Hematopoietic multipotent progenitor cell treated with erythropoietin and hydrocortisone succinate and interleukin-3 and kit ligand, for 4 days (in vitro differentiated cells): Measurements from ENCODE around the gene RSRC1.
"Not testable (repeated sequence)": the region's sequence is repeated elsewhere in the genome, so short reads cannot be mapped to it uniquely, and the experiment has no call there.

Experiments used
- DNase-seq: peaks from one replicate; pipeline ENCODE4 v3.0.0-alpha.2; 2015

RSRC1 gene

DNA sequence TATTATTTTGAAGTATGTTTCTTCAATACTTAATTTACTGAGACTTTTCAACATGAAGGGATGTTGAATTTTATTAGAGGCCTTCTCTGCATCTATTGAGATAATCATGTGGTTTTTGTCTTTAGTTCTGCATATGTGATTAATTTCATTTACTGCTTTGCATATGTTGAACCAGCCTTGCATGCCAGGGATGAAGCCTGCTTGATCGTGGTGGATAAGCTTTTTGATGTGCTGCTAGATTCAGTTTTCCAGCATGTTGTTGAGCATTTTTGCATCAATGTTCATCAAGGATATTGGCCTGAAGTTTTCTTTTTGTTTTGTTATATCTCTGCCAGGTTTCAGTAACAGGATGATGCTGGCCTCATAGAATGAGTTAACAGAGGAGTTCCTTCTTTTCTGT is 134.4 kb downstream of the RSRC1 start:
- DNase-seq: no peak

DNA sequence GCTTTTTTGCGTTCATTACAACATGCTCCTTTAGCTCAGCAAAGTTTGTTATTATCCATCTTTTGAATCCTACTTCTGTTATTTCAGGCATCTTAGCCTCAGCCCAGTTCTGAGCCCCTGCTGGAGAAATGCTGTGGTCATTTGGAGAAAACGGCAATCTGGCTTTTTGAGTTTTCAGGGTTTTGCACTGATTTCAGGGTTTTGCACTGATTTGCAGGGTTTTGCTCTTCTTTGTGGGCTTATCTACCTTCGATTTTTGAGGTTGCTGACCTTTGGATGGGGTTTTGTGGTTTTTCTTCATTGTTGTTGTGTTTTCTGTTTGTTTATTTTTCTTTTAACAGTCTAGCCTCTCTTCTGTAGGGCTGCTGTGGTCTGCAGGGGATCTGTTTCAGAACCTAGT is 137.4 kb downstream of the RSRC1 start:
- DNase-seq: no peak

DNA sequence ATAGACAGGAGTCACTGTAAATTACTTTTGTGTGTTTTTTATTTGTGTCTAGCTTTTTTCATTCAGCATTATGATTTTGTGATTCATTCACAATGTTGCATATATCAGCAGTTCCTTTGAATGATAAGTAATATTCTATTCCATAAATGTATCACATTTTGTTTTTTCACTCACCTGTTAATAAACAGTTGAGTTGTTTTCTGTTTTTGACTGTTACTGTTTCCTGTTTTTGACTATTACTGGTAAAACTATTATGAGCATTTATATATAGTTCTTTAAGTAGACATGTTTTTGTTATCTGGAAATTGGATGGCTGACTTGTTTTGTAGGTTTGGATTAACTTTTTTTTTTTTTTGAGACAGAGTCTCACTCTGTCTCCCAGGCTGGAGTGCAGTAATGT is 138.4 kb downstream of the RSRC1 start:
- DNase-seq: no peak

DNA sequence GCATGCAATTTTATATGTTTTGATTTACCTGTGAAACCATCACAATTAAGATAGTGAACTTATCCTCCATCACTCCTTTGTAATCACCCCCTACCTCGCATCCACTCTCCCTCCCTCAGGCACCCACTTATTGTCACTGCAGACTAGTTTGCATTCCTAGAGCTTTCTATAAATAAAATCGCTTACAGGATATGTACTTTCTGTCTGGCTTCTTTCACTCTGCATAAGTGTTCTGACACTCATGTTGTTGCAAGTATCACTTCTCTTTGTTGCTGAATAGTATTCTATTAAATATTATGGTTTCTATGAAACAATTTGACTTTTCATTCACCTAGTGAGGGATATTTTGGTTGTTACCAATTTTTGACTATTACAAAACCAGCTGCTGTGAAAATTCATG is 139.3 kb downstream of the RSRC1 start:
- no peak for DNase-seq

DNA sequence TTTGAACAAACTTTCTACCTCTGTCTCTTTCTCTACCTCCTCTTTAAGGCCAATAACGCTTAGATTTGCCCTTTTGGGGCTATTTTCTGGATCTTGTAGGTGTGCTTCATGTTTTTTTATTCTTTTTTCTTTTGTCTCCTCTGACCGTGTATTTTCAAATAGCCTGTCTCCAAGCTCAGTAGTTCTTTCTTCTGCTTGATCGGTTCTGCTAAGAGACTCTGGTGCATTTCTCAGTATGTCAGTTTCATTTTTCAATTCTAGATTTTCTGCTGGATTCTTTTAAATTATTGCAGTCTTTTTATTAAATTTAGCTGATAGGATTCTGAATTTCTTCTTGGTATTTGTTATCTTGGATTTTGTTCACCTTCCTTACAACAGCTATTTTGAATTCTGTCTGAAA is 148.7 kb downstream of the RSRC1 start:
- no peak for DNase-seq

DNA sequence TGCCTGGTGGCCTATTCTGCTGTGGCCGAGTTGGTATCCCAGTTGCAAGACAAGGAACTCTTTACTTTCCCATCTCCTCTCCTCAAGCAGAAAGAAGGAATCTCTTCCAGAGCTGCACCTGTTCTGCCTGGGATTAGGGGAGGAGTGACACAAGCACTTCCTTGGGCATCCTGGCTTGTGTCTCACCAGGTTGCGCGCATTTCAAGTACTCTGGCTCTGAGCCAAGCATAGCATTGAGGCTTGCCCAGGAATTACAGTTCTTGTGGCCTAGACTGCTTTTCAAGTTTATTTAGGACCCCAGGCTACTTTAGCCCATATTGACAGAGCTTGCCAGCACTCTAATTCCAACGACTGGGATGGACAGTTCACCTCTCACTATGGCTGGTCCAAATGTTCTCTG is 150.5 kb downstream of the RSRC1 start:
- DNase-seq: no peak

DNA sequence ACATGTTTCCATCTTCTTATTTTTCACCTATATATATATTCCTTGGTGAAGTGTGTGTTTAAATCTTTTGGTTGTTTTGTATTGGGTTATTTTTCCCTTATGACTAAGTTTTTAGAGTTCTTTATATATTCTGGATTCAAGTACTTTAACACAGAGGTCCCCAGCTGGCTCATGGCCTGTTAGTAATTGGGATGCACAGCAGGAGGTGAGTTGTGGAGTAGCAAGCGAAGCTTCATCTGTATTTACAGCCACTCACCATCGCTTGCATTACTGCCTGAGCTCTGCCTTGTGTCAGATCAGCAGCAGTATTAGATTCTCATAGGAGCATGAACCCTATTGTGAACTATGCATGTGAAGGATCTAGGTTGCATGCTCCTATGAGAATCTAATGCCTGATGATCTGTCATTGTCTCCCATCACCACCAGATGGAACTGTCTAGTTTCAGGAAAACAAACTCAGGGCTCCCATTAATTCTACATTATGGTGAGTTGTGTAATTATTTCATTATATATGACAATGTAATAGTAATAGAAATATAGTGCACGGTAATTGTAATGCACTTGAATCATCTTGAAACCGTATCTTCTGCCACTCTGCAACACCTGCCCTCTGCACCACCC is 151.6 kb downstream of the RSRC1 start:
- DNase-seq: peak; percentile 9

DNA sequence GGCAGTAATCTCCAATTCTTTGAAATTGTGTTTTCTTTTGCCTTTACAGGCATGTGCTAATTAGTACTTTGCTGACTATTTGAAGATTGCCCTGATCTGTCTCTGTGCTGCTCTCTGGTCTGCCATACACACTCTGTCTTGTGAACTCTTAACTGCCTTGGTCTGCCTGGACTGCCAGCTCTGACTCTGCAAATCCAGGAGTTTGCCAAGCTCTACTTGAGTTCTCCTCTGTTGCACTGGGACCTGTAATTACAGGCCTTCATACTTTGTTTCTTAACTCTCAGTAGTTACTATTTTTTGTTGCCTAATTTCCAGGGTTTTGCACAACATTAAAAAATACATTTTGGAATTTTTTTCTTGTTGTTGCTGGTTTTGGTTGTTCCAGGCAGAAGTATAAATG is 155.0 kb downstream of the RSRC1 start:
- no peak for DNase-seq

DNA sequence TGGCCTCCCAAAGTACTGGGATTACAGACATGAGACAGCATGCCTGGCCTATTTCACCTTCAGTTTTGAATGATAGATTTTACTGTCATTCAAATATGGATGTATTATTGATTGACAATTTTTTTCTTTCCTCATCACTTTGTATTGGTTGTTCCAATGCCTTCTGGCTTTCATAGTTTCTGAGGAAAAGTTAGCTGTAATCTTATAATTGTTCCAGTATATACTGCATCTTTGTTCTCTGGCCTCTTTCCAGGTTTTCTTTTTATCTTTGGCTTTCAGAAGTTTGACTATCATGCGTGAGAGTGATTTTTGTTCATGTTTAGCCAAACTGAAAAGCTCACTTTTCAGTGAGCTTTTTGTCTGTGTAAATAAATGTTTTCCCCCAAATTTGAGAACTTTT is 157.1 kb downstream of the RSRC1 start:
- DNase-seq: peak; percentile 46

DNA sequence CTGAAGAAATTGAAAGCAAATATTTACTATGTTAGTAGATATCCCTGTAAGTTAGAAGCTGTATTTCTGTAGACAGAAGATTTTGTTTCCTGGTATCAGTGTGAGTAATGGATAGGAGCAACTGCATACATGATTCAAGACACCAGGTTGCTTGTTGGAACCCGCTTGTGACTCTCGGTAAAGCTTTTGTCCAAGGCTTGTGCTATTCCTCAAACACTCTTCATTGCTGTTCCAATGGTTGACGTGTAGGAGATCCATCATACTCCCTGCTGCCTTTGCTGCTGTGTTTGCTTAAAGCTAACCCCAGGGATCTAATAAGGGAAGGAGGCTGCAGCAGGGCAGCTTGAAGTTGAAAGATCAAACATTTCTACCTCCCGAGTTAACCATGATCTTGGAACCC is 160.1 kb downstream of the RSRC1 start:
- DNase-seq: no peak

DNA sequence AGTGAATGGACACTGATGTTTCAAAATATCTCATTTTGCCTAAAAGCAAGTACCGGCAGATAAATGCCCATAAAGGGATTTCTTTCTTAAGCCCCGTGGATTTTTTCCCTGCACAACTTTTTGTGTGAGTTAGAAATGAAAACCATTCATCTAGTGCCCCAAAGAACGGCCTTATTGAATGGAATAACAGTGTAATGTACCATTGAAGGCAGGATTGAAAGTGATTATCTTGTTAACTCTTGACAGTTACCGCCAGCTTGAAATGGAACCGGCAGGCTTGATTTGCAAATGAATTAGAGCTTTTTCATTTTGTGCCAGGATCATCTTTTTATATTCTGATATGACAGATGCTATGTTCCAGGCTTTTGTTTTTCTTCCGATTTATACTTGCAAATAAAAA is 162.2 kb downstream of the RSRC1 start:
- DNase-seq: no peak

DNA sequence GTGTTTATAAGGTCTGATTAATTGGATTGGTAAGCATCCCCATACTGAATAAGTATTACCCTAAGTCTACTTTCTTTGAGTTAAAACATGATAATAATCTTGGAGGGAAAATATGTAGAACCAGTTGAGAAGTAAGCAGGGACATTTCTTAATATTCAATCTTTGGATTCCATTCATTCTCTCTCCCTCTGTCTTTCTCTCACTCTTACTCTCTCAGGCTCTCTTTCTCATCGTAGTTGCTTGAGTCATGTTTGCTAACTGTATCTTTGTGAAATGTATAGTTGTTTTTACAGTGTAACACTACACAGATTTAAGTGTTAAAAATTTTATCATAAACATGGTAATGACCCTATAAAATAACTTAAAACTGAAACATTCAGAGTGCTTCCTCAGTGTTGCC is 163.8 kb downstream of the RSRC1 start:
- no peak for DNase-seq

DNA sequence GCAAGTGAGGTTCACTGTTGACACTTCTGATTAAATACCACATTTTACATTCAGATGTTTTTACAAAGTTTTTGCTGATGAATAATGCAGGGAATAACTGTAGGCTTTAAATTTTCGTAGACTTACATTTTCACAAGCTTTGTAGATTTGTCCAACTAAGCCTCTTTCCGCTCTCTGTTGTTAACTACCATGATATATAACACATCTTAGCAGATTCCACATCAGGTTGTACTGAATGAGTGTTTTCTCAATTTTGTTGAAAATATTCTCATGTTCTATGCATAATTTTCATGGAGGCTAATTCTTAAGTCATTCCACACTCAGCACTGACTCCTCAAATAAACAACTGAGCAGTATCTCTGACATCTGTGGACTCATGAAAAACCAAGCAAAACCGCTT is 168.3 kb downstream of the RSRC1 start:
- no peak for DNase-seq

DNA sequence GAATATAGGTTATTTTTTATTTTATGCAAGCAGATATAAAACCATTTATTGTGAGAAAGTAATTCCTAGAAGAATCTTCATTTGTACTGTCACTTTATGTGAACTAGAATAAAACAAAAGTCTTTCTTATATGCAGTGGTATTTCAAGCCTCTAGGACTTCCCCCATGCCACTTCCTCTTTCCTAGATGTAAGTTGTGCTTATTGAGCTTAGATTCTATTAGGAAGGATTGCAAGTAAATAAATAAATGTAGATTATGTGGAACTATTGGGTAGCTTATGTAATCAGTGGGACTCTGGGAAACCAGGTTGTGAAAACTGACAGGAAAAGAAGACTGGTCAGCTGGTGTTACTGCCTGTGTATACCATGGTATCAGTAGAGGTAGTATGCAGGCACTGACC is 169.7 kb downstream of the RSRC1 start:
- peak; percentile 57 for DNase-seq

DNA sequence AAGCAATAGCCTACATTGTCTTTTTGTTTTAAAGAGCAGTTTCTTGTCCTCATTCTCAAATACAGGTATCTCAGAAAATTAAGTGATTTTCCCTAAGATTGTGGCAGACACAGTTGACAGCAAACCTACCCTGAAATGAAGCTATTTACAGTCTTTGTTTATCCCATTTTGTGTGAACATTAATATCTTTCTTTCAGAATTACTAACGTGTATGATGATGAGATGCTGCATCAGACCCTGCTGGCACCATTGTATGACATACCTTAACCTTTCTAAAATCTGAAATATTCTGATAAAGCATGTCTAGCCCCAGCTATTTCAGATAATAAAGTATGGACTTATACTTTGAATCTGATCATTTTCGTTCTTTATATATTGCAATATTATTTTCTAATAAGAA is 185.9 kb downstream of the RSRC1 start:
- DNase-seq: no peak

DNA sequence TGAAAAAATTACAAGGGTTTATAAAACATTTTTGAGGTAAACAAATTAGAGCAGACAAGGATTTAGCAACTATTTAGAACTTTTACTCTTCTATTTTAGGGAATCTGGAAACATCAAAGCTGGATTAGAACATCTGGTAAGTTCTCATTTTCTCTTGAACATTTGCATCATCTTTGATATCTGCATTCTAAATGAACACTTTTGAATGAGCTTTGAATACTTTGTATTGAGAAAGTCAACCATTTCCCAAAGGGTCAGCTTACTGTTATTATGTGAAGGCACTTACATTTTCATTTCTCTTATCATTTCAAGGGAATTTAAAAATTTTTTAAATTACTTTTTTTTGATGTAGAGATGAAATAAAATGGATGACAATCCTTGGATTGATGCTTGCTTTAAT is 188.1 kb downstream of the RSRC1 start:
- no peak for DNase-seq

DNA sequence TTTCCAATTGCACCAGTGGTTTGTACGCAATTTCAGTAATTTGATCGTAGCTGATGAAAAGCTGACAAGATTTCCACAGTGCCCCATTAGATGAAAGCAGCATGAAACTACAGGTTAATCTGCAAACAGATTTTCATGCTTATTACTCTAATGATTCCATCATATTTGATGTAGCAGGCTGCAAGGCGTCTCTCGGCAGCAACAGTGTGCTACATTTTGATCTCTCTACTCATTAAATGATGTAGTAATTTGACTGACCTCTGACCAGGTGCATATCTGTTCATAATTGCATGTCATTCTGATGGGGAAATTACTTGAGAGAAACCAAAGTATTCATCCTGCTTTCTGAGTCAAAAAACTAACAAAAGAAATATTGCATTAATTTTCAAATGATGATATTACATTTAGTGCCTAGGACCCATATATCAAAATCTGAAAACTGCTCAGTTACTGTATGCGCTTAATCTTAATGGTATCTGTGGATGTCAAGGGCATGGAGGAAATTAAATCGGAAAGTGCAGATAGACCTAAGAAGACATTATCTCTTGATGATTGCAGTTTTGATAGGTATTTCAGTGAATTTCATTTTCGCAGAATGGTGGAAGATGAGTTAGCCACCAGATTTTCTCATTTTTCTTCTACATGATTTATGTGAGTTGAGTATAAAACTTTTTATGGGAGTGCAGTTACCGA is 198.5 kb downstream of the RSRC1 start:
- no peak for DNase-seq

DNA sequence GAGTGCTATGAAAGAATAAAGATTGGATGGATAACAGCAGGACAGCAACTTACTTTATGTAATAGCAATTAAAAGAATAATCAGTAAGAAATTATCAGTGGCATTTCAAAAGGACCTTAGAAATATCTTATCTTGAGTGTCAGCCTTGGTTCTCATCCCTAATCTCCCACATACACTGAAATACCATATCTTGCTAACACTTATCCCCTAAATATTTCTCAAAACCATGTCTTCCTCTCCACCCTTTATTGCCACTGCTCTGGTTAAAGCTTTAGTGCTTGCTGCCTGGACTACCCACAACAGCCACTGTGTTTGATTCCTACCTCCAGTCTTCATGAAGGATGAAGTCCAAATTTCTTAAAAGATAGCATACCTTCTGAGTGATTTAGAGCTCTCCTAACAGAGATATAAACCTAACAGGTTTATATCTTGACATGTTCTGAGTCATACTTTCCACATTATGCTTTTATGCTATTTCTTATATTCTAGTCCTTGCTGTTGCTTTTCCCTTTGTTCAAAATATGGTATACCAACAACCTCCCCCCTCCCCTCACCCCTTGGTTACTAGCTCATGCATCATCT is 202.8 kb downstream of the RSRC1 start:
- peak; percentile 41 for DNase-seq

DNA sequence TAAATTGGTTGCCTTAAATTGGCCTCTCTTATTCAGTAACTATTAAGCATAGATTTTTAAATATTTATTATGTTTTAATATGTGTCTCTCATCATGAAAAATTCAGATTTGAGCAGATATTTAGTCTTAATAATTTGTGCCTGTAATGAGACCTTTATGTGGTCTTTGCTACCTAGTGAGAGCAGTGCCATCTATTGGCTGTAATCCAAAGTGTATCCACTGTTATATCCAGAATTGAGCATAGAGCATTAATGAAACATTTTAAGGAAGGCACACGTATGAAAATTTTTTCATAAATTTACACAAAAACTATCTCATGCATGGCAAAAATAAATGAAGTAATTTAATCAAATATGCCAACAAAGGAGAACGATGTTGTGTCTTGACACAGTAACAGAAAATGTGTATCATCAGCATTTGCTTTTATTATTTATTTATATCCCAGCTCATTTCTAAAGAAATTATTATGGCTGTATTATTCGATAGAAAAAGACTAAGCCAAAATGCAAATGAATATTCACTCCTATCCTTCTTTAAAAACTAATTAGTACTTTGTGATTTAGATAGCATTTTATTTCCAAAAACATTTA is 203.5 kb downstream of the RSRC1 start:
- DNase-seq: peak; percentile 78

DNA sequence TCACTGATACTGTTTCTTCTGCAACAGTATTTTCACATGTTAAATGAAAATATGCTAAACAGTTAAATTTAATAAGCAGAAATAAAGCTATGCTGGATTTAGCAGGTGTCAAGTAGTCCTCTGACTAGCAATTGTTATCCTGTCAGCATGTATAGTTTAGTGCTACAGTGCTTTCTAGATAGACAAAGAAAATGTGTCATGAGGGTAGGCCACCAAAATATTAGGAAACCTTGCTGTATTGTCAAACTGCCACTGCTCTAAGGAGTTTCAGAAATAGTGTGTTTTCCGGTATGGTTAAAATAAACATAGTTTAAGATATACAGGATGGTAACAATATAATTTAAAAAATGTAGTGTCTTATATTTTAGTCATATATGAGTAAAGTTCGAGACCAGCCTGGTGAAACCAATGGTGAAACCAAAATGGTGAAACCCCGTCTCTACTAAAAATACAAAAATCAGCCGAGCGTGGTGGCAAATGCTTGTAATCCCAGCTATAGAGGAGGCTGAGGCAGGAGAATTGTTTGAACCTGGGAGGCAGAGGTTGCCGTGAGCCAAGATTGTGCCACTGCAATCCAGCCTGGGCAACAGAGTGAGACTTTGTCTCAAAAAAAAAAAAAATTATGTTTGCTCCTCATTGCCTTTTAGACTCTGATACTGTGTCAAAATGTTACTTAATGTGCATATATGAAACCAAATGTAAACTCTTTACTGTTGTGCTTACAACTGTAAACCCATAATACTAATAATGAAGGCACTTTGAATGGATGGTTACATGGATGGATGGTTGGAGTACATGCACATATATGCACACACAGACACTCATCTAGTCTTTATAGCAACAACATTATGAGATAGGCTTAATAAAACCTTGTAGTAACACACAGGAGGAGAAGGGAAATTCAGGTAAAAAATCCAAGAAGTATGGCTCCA is 204.8 kb downstream of the RSRC1 start:
- no peak for DNase-seq

DNA sequence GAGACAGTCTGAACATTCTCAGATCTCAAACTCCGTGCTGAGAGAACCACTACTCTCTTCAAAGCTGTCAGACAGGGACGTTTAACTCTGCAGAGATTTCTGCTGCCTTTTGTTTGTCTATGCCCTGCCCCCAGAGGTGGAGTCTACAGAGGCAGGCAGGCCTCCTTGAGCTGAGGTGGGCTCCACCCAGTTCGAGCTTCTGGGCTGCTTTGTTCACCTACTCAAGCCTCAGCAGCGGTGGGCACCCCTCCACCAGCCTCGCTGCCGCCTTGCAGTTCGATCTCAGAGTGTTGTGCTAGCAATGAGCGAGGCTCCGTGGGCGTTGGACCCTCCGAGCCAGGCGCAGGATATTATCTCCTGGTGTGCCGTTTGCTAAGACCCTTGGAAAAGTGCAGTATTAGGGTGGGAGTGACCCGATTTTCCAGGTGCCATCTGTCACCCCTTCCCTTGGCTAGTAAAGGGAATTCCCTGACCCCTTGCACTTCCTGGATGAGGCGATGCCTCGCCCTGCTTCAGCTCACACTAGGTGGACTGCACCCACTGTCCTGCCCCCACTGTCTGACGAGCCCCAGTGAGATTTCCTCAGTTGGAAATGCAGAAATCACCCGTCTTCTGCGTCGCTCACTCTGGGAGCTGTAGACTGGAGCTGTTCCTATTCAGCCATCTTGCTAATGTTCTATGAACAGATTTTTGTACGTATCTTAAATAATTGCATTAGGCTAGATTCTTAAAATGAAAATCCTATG is 220.0 kb downstream of the RSRC1 start:
- not testable (repeated sequence) for DNase-seq

DNA sequence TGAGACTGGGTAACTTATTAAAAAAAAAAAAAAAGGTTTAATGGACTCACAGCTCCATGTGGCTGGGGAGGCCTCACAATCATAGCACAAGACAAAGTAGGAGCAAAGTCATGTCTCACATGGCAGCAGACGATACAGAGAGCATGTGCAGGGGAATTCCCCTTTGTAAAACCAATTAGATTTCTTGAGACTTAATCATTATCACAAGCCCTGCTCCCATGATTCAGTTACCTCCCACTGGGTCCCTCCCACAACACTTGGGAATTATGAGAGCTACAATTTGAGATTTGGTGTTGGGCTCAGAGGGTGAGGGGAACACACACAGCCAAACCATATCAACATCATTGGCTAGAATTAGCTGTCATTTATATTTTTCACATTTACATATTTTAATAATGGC is 221.0 kb downstream of the RSRC1 start:
- no peak for DNase-seq
